ENCODE results near the gene CLDN7.
A peak's percentile ranks its signal among the peaks of the same experiment; 100 is the strongest.

Gene CLDN7

GRCh38 chr17:7295230-7296180, 33.2 kb upstream of the CLDN7 start:
- Histone ChIP-seq H3K27ac (peak overlapping the region; percentile 29 to 61), H3K9me3 (no peaks in the 10 kb centered on the region), H3K4me1 (peaks cover 0 to 44% (median 32%) of the 10 kb centered on the region in 4 donors), H3K27me3 (peaks cover 0 to 57% of the 10 kb centered on the region in 2 donors), H3K36me3 (no peaks in the 10 kb centered on the region), H3K4me3 (peak overlapping the region; percentile 6 to 40)
- no peak for DNase-seq
- no peak for TF ChIP-seq CTCF (IDR thresholded peaks at IDR 0.05)
- intact Hi-C loops (cut with DNase I; ENCODE audit: low total_unique reads) = loop anchor here (1.0 kb wide), 1 partner anchor 15 kb away; no protein-coding TSS in a partner anchor

- Histone ChIP-seq H3K4me1 (peaks cover 0 to 44% (median 32%) of the 10 kb centered on the region in 4 donors), H3K27me3 (peaks cover 0 to 65% of the 10 kb centered on the region in 2 donors), H3K27ac (peak within 1 kb of the TSS in 1 of 2 donors; percentile 61), H3K9me3 (no peaks in the 10 kb centered on the region), H3K4me3 (peak within 1 kb of the TSS; percentile 28 to 40), H3K36me3 (no peaks in the 10 kb centered on the region)
- intact Hi-C loops (cut with DNase I; ENCODE audit: low total_unique reads) = no loop called here
- no peak for DNase-seq
- TF ChIP-seq CTCF (IDR thresholded peaks at IDR 0.05) = no peak
These were observed 32.4 kb upstream of the CLDN7 start, which contains the start of gene YBX2 for GRCh38 chr17:7294614-7295153. YBX2 (minus strand) TSS chr17:7294639; CDS start chr17:7294500, 139 bp downstream.

GRCh38 chr17:7293816-7294613, 31.7 kb upstream of the CLDN7 start:
- peak in 1 of 2 donors; percentile 61 for DNase-seq
- no peak overlapping the region for H3K27ac ChIP-seq
- no peak for TF ChIP-seq CTCF (IDR thresholded peaks at IDR 0.05)
- H3K36me3 ChIP-seq = no peaks in the 10 kb centered on the region
- H3K27me3 ChIP-seq = peaks cover 0 to 69% of the 10 kb centered on the region in 2 donors
- H3K4me3 ChIP-seq = peak overlapping the region; percentile 28 to 40
- peaks cover 0 to 44% (median 32%) of the 10 kb centered on the region in 4 donors for H3K4me1 ChIP-seq
- intact Hi-C loops (cut with DNase I; ENCODE audit: low total_unique reads) = no loop called here
- no peaks in the 10 kb centered on the region for H3K9me3 ChIP-seq

- Histone ChIP-seq H3K27me3 (peaks cover 0 to 72% of the 10 kb centered on the region in 2 donors), H3K4me3 (no peak overlapping the region), H3K4me1 (peaks cover 0 to 44% (median 32%) of the 10 kb centered on the region in 4 donors), H3K9me3 (no peaks in the 10 kb centered on the region), H3K27ac (no peak overlapping the region), H3K36me3 (no peaks in the 10 kb centered on the region)
- peak in 1 of 2 donors; percentile 64 for DNase-seq
- intact Hi-C loops (cut with DNase I; ENCODE audit: low total_unique reads) = no loop called here
- no peak for TF ChIP-seq CTCF (IDR thresholded peaks at IDR 0.05)
These were observed 30.9 kb upstream of the CLDN7 start for GRCh38 chr17:7293159-7293558.

GRCh38 chr17:7292729-7293128, 30.5 kb upstream of the CLDN7 start:
- no peak overlapping the region for H3K27ac ChIP-seq
- intact Hi-C loops (cut with DNase I; ENCODE audit: low total_unique reads) = no loop called here
- no peak for DNase-seq
- peaks cover 0 to 74% of the 10 kb centered on the region in 2 donors for H3K27me3 ChIP-seq
- no peak overlapping the region for H3K4me3 ChIP-seq
- no peak for TF ChIP-seq CTCF (IDR thresholded peaks at IDR 0.05)
- H3K4me1 ChIP-seq = peaks cover 0 to 44% (median 32%) of the 10 kb centered on the region in 4 donors
- H3K9me3 ChIP-seq = no peaks in the 10 kb centered on the region
- H3K36me3 ChIP-seq = no peaks in the 10 kb centered on the region

Data from tibial artery (tissue), 4 donors.